H9 (cell line): ENCODE measurements around the gene BZW1. TPM values are rescaled to one million over a fixed set of nuclear protein-coding genes. Genes with fewer than 3 reads are reported as not detected.

Experiments used
- DNase-seq: peaks from one replicate; pipeline ENCODE4 v3.0.0-alpha.2; 2017
- H2AFZ ChIP-seq: one replicate; pipeline ENCODE4 v1.6.1; 2013; ENCODE audit warnings: mild to moderate bottlenecking, low read length, control low read depth, moderate library complexity
- H2AK5ac ChIP-seq: 2 replicates; pipeline ENCODE4 v1.6.1; 2013; ENCODE audit warnings: low read length, control low read depth, mixed read lengths; ENCODE audit not compliant: insufficient read length
- H2BK120ac ChIP-seq: one replicate; pipeline ENCODE4 v1.6.1; 2013; ENCODE audit warnings: low read depth, mild to moderate bottlenecking, low read length, control low read depth, inconsistent platforms; ENCODE audit not compliant: poor library complexity, severe bottlenecking
- H2BK12ac ChIP-seq: 2 replicates; pipeline ENCODE4 v1.6.1; 2013; ENCODE audit warnings: low read length, control low read depth, mixed read lengths, low read depth; ENCODE audit not compliant: insufficient read length
- H2BK15ac ChIP-seq: 2 replicates; pipeline ENCODE4 v1.6.1; 2013; ENCODE audit warnings: low read depth, low read length, control low read depth
- H2BK20ac ChIP-seq: one replicate; pipeline ENCODE4 v1.6.1; 2013; ENCODE audit warnings: low read depth, mild to moderate bottlenecking, low read length, control low read depth, inconsistent platforms; ENCODE audit not compliant: poor library complexity, severe bottlenecking
- H2BK5ac ChIP-seq: 2 replicates; pipeline ENCODE4 v1.6.1; 2013; ENCODE audit warnings: low read length, control low read depth, mixed read lengths; ENCODE audit not compliant: insufficient read length
- H3K14ac ChIP-seq: 2 replicates; pipeline ENCODE4 v1.6.1; 2013; ENCODE audit warnings: low read length, control low read depth; ENCODE audit not compliant: insufficient read depth
- H3K18ac ChIP-seq: 2 replicates; pipeline ENCODE4 v1.6.1; 2013; ENCODE audit warnings: low read depth, mild to moderate bottlenecking, mixed read lengths, low read length, control low read depth; ENCODE audit not compliant: insufficient read length
- H3K23ac ChIP-seq: 2 replicates; pipeline ENCODE4 v1.6.1; 2013; ENCODE audit warnings: low read length, control low read depth, mixed read lengths, low read depth; ENCODE audit not compliant: insufficient read length
- H3K23me2 ChIP-seq: 2 replicates; pipeline ENCODE4 v1.6.1; 2013; ENCODE audit warnings: low read depth, mild to moderate bottlenecking, mixed read lengths, low read length, control low read depth; ENCODE audit not compliant: insufficient read length, poor library complexity, severe bottlenecking
- H3K27ac ChIP-seq: 2 replicates; pipeline ENCODE4 v1.5.1; 2013; ENCODE audit warnings: low read length, control low read depth, mixed read lengths, low read depth; ENCODE audit not compliant: insufficient read length
- H3K27me3 ChIP-seq: 2 replicates; pipeline ENCODE4 v1.6.1; 2013; ENCODE audit warnings: low read length, control low read depth, inconsistent platforms; ENCODE audit not compliant: insufficient read depth
- H3K4ac ChIP-seq: 2 replicates; pipeline ENCODE4 v1.6.1; 2013; ENCODE audit warnings: low read depth, mild to moderate bottlenecking, control low read depth, inconsistent platforms, low read length, moderate library complexity
- H3K4me1 ChIP-seq: 2 replicates; pipeline ENCODE4 v1.6.1; 2013; ENCODE audit warnings: low read length, control low read depth, inconsistent platforms; ENCODE audit not compliant: insufficient read depth
- H3K4me2 ChIP-seq: 2 replicates; pipeline ENCODE4 v1.6.1; 2013; ENCODE audit warnings: low read length, control low read depth, mixed read lengths; ENCODE audit not compliant: insufficient read length, insufficient read depth
- H3K56ac ChIP-seq: 2 replicates; pipeline ENCODE4 v1.6.1; 2013; ENCODE audit warnings: low read depth, mild to moderate bottlenecking, mixed read lengths, low read length, control low read depth; ENCODE audit not compliant: insufficient read length
- H3K79me1 ChIP-seq: 2 replicates; pipeline ENCODE4 v1.6.1; 2013; ENCODE audit warnings: low read depth, mild to moderate bottlenecking, moderate library complexity, low read length, control low read depth, inconsistent platforms; ENCODE audit not compliant: insufficient read depth, poor library complexity, severe bottlenecking
- H3K79me2 ChIP-seq: 2 replicates; pipeline ENCODE4 v1.6.1; 2013; ENCODE audit warnings: low read length, control low read depth, inconsistent platforms; ENCODE audit not compliant: insufficient read depth
- H3K9ac ChIP-seq: 2 replicates; pipeline ENCODE4 v1.6.1; 2013; ENCODE audit warnings: low read length, control low read depth, mixed read lengths; ENCODE audit not compliant: insufficient read length; ENCODE audit errors: extremely low read depth
- H3K9me3 ChIP-seq: one replicate; pipeline ENCODE4 v1.6.1; 2013; ENCODE audit warnings: low read depth, low read length, inconsistent platforms; ENCODE audit not compliant: control insufficient read depth
- H3T11ph ChIP-seq: one replicate; pipeline ENCODE4 v1.6.1; 2013; ENCODE audit warnings: mild to moderate bottlenecking, low read length, control low read depth, inconsistent platforms
- H4K20me1 ChIP-seq: one replicate; pipeline ENCODE4 v1.6.1; 2013; ENCODE audit not compliant: control insufficient read depth, insufficient read length, insufficient read depth
- H4K5ac ChIP-seq: 2 replicates; pipeline ENCODE4 v1.6.1; 2013; ENCODE audit warnings: low read depth, mild to moderate bottlenecking, mixed read lengths, low read length, control low read depth; ENCODE audit not compliant: insufficient read length
- H4K8ac ChIP-seq: replicated peaks from 2 replicates; pipeline ENCODE4 v1.6.1; 2013; ENCODE audit warnings: low read length, control low read depth, mixed read lengths, low read depth; ENCODE audit not compliant: insufficient read length
- H4K91ac ChIP-seq: 2 replicates; pipeline ENCODE4 v1.6.1; 2013; ENCODE audit warnings: low read depth, mild to moderate bottlenecking, moderate library complexity, mixed read lengths, low read length, control low read depth; ENCODE audit not compliant: insufficient read length
- H3K27ac Mint-ChIP-seq, 3 experiments: 2 replicates in 2 of 3; 3 replicates in 1 of 3; pipeline ENCODE4 v1.8.0; 2020 to 2021; ENCODE audit warnings: mixed read lengths in 3 of 3, mild to moderate bottlenecking in 1 of 3, moderate library complexity in 1 of 3
- H3K27me3 Mint-ChIP-seq: 2 replicates; pipeline ENCODE4 v1.8.0; 2021; ENCODE audit warnings: low read depth, mild to moderate bottlenecking, moderate library complexity, mixed read lengths
- H3K36me3 Mint-ChIP-seq, 3 experiments: 2 replicates in 2 of 3; 3 replicates in 1 of 3; pipeline ENCODE4 v1.8.0; 2020 to 2021; ENCODE audit warnings: low read depth in 3 of 3, mixed read lengths in 3 of 3; ENCODE audit not compliant: insufficient read depth in 1 of 3
- H3K4me1 Mint-ChIP-seq, 2 experiments: 2 replicates each; pipeline ENCODE4 v1.8.0; 2020; ENCODE audit warnings: mixed read lengths in 2 of 2
- H3K4me3 Mint-ChIP-seq, 2 experiments: 2 replicates in 1 of 2; 3 replicates in 1 of 2; pipeline ENCODE4 v1.8.0; 2020 to 2021; ENCODE audit warnings: mild to moderate bottlenecking in 2 of 2, mixed read lengths in 2 of 2, moderate library complexity in 1 of 2
- H3K9me3 Mint-ChIP-seq, 2 experiments: 2 replicates in 1 of 2; 3 replicates in 1 of 2; pipeline ENCODE4 v1.8.0; 2020; ENCODE audit warnings: mild to moderate bottlenecking in 2 of 2, mixed read lengths in 2 of 2, moderate library complexity in 1 of 2
- CTCF ChIP-seq: fragments of 200-600 bp; sonication (generic); conservative IDR thresholded peaks from 3 replicates; pipeline ENCODE4 v1.8.0; 2021; ENCODE audit warnings: antibody characterized with exemption, mild to moderate bottlenecking
- WGBS: extraction: QIAGEN DNeasy Blood & Tissue Kit; methylation state at CpG from one replicate; pipeline ENCODE4 v1.1.7; 2013; ENCODE audit warnings: missing lambda C conversion rate, low lambda C conversion rate, mixed read lengths; ENCODE audit not compliant: insufficient read length; ENCODE audit errors: extremely low coverage; 5-methylcytosine and 5-hydroxymethylcytosine counted together
- total RNA-seq: library from RNA; stranded (reverse); gene quantifications from 2 replicates; pipeline ENCODE4 v1.2.1, GENCODE V29; 2021

BZW1 gene
- total RNA-seq, 1 experiment from 2014 or later, result 370 TPM

DNA sequence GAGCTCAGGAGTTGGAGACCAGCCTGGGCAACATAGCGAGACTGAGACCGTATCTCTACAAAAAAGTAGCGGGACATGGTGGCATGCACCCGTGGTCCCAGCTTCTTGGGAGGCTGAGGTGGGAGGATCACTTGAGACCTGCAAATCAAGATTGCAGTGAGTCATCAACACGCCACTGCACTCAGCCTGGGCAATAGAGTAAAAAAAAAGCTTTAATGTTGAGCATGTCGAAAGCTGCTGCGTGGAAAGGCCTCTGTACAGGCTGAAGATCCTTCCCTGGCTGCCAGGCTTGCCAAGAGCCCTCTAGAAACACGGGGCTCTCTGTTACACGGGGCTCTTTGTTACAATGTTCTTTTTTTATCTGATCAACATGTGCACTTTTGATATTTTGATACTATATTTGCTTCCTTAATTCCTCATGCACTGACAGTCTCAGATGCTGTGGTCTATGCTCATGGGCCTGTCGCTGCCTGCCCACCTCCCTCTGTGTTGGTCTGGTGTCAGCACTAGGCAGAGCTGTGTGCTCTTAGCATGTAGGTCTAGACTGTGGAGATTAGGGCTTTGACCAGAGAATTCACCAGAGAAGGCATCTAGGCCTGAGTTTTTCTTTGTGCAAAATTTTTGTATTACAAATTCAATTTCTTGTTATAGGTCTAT lies 34.1 kb downstream of the BZW1 start:
- no peak overlapping the region for H2BK20ac ChIP-seq
- H4K8ac ChIP-seq, result no peak overlapping the region
- no peaks in the 10 kb centered on the region for H3K9me3 Mint-ChIP-seq
- no peak for DNase-seq
- H3K36me3 Mint-ChIP-seq, result peaks cover 0 to 5% (median 0%) of the 10 kb centered on the region in 3 experiments; a peak in 2 of 7 replicates
- H3K79me1 ChIP-seq, result no peaks in the 10 kb centered on the region
- no peak overlapping the region for H3K18ac ChIP-seq
- no peak overlapping the region for H2BK120ac ChIP-seq
- no peak overlapping the region for H2AFZ ChIP-seq
- H3K79me2 ChIP-seq, result no peaks in the 10 kb centered on the region
- H3K23me2 ChIP-seq, result no peaks in the 10 kb centered on the region
- H2BK12ac ChIP-seq, result no peak overlapping the region
- H4K5ac ChIP-seq, result no peak overlapping the region
- H4K20me1 ChIP-seq, result no peaks in the 10 kb centered on the region
- H3K56ac ChIP-seq, result no peak overlapping the region
- no peak overlapping the region for H2BK5ac ChIP-seq
- no peak overlapping the region for H4K91ac ChIP-seq
- no peak overlapping the region for H3K14ac ChIP-seq
- H3K4me1 Mint-ChIP-seq, result no peaks in the 10 kb centered on the region
- no peak overlapping the region for H3K27ac ChIP-seq
- H3K27me3 Mint-ChIP-seq, result no peaks in the 10 kb centered on the region; the same call in none of the 2 replicates
- no peak overlapping the region for H2BK15ac ChIP-seq
- no peaks in the 10 kb centered on the region for H3K27me3 ChIP-seq
- no peak overlapping the region for H3K4ac ChIP-seq
- no peak overlapping the region for H3K23ac ChIP-seq
- H3K4me2 ChIP-seq, result no peak overlapping the region
- no peak overlapping the region for H3K27ac Mint-ChIP-seq
- H3K4me1 ChIP-seq, result no peaks in the 10 kb centered on the region
- H3T11ph ChIP-seq, result no peak overlapping the region
- no peak overlapping the region for H3K9ac ChIP-seq
- H3K4me3 Mint-ChIP-seq, result no peak overlapping the region
- no CpG with 5 or more reads among the region's 10 CpGs for WGBS
- H3K9me3 ChIP-seq, result no peaks in the 10 kb centered on the region
- TF ChIP-seq CTCF, result no peak
- H2AK5ac ChIP-seq, result no peak overlapping the region
